Transverse colon (tissue), 4 donors: ENCODE data around the gene SLC2A11. TPM values are rescaled to one million over a fixed set of nuclear protein-coding genes. Genes with fewer than 3 reads are reported as not detected.

Experiments used
- DNase-seq: peaks from one replicate; pipeline ENCODE4 v3.0.0-alpha.2; 2019
- H3K27ac ChIP-seq, 4 donors: fragments of 200-600 bp; sonication (generic); 2 replicates each; pipeline ENCODE4 v1.5.1; 2016 to 2018; ENCODE audit warnings: inconsistent platforms in 4 of 4
- H3K27me3 ChIP-seq: fragments of 200-600 bp; sonication (generic); 2 replicates; pipeline ENCODE4 v1.5.1; 2017; ENCODE audit warnings: inconsistent platforms
- H3K36me3 ChIP-seq, 4 donors: fragments of 200-600 bp; sonication (generic); 2 replicates each; pipeline ENCODE4 v1.5.1; 2017 to 2019; ENCODE audit warnings: inconsistent platforms in 4 of 4
- H3K4me1 ChIP-seq, 4 donors: fragments of 200-600 bp; sonication (generic); 2 replicates each; pipeline ENCODE4 v1.5.1; 2017 to 2020; ENCODE audit warnings: inconsistent platforms in 4 of 4
- H3K4me3 ChIP-seq, 4 donors: fragments of 200-600 bp; sonication (generic); 1 replicate in 1 of 4; 2 replicates in 3 of 4; pipeline versions ENCODE4 v1.5.1 to v1.6.1; 2017 to 2019; ENCODE audit warnings: inconsistent platforms in 4 of 4
- H3K9me3 ChIP-seq, 2 donors: fragments of 200-600 bp; sonication (generic); 2 replicates each; pipeline ENCODE4 v1.5.1; 2017 to 2019; ENCODE audit warnings: inconsistent platforms in 2 of 2
- EP300 ChIP-seq: sonication (generic); formaldehyde crosslinking; IDR thresholded peaks from one replicate; pipeline ENCODE4 v1.6.1; 2017; ENCODE audit warnings: antibody characterized with exemption, low read depth
- POLR2A ChIP-seq: fragments of 450-650 bp; IDR thresholded peaks from one replicate; pipeline ENCODE4 v1.6.1; 2016; ENCODE audit warnings: antibody characterized with exemption, mild to moderate bottlenecking, moderate library complexity
- POLR2AphosphoS5 ChIP-seq, 3 donors: sonication (generic); formaldehyde crosslinking; IDR thresholded peaks; one replicate each; pipeline ENCODE4 v1.6.1; 2016; ENCODE audit warnings: antibody characterized with exemption in 3 of 3
- WGBS, 2 donors: methylation state at CpG; one replicate each; pipeline ENCODE4 v1.1.5; 2018; ENCODE audit warnings: low coverage in 1 of 2; 5-methylcytosine and 5-hydroxymethylcytosine counted together
- in situ Hi-C, 4 donors: fragments of 200-750 bp; cut with MboI; loops; one replicate each; pipeline versions ENCODE4 v1.15.0 to v1.15.1; 2017; ENCODE audit warnings: low sequenced_read_pairs in 3 of 4, low pct_ligation_motif_present in 1 of 4, low pct_unique_long_range_greater_than_20kb in 1 of 4
- intact Hi-C: fragments of 100-400 bp; cut with DNase I; formaldehyde crosslinking; loops from one replicate; pipeline ENCODE4 v1.15.1; 2023; ENCODE audit warnings: low total_unique reads
- total RNA-seq, 4 donors: library from RNA; depleted of rRNA; stranded (reverse); fragments of >200 nt; gene quantifications; one replicate each; pipeline ENCODE4 v1.1.0, GENCODE V29; 2016
- TF ChIP-seq, protein P1 (sequence below), 5 experiments: fragments of 200-600 bp in 3 of 5; fragments of 450-650 bp in 2 of 5; sonication (generic) in 3 of 5; IDR thresholded peaks; 1 replicate in 2 of 5; 2 replicates in 3 of 5; pipeline ENCODE4 v1.5.1; 2016 to 2017; ENCODE audit warnings: antibody characterized with exemption in 5 of 5, inconsistent platforms in 3 of 5, mild to moderate bottlenecking in 2 of 5, moderate library complexity in 1 of 5

Gene SLC2A11
- total RNA-seq, 4 donors from 2014 or later, result 6.0 to 27.4 (median 13.2) TPM

DNA sequence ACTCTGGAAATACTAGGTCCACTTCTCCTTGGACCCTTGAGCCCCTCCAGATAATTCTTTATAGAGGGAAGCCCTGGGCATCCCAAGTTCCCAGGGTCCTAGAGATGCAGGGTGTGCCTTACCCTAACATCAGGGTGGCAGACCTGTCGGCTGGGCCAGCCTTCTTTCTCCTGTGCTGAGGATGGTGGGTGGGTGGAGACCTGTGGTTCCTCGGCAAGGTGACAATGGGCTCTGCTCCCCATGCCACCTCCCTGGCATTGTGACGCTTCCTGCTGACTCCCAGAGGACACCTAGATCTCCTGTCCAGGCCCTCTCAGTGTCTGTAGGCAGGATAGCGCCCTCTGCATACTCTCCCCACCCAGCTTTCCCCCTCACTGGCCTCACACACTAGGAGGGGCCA, 15.1 kb upstream of the SLC2A11 start:
- Histone ChIP-seq H3K9me3 (no peaks in the 10 kb centered on the region), H3K27me3 (no peaks in the 10 kb centered on the region), H3K27ac (peak overlapping the region in 2 of 4 donors; percentile 32 to 80), H3K4me1 (peaks cover 15 to 34% (median 19%) of the 10 kb centered on the region in 4 donors), H3K4me3 (no peak overlapping the region), H3K36me3 (no peaks in the 10 kb centered on the region)
- intact Hi-C loops (no loop called here), in situ Hi-C loops (loop anchor here in 2 of 4 donors (10.0 to 25.0 kb wide), 2 partner anchors 58 to 305 kb away; partner anchors contain the start of gene SMARCB1 (in 2 of the 2))
- DNase-seq, result no peak
- WGBS, 2 donors, result 83% methylated on average over 1 to 4 of the region's 4 CpGs
- no peak for TF ChIP-seq POLR2AphosphoS5 (IDR thresholded peaks at IDR 0.05)
- no peak for TF ChIP-seq EP300
- TF ChIP-seq, protein P1, sequence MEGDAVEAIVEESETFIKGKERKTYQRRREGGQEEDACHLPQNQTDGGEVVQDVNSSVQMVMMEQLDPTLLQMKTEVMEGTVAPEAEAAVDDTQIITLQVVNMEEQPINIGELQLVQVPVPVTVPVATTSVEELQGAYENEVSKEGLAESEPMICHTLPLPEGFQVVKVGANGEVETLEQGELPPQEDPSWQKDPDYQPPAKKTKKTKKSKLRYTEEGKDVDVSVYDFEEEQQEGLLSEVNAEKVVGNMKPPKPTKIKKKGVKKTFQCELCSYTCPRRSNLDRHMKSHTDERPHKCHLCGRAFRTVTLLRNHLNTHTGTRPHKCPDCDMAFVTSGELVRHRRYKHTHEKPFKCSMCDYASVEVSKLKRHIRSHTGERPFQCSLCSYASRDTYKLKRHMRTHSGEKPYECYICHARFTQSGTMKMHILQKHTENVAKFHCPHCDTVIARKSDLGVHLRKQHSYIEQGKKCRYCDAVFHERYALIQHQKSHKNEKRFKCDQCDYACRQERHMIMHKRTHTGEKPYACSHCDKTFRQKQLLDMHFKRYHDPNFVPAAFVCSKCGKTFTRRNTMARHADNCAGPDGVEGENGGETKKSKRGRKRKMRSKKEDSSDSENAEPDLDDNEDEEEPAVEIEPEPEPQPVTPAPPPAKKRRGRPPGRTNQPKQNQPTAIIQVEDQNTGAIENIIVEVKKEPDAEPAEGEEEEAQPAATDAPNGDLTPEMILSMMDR (IDR thresholded peaks at IDR 0.05), result no peak
- no peak for TF ChIP-seq POLR2A

DNA sequence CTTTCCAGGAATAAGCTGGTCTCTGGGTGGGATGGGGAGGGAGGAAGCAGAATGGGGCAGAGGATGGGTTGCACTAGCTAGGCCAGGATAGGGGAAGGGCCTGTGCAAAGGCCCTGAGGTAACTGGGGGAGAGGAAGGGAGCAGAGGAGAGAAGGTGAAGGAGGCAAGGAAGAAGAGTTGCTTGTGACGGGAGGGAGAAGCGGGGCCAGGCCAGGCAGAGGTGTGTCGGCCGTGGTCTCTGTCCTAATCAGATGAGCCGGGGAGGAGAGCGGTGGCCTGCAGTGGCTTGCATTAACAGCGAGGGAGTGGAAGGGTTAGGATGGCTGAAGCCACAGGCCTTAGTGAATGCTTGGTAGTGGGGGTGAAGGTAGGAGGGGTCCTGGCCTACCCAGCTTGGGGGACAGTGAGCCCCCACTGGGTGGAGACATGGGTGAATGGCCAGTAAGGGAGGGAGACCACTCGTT, 12.9 kb upstream of the SLC2A11 start:
- H3K4me3 ChIP-seq, result no peak overlapping the region
- H3K4me1 ChIP-seq, result peaks cover 0 to 25% (median 10%) of the 10 kb centered on the region in 4 donors
- no peaks in the 10 kb centered on the region for H3K36me3 ChIP-seq
- TF ChIP-seq POLR2A (no peak), POLR2AphosphoS5 (IDR thresholded peaks at IDR 0.05) (no peak), EP300 (no peak)
- TF ChIP-seq, protein P1 (IDR thresholded peaks at IDR 0.05), result no peak
- intact Hi-C loops (no loop called here), in situ Hi-C loops (loop anchor here in 2 of 4 donors (10.0 to 25.0 kb wide), 2 partner anchors 60 to 307 kb away; partner anchors contain the start of gene SMARCB1 (in 2 of the 2))
- 80 to 83% methylated on average over 7 to 8 of the region's 8 CpGs for WGBS, 2 donors
- DNase-seq, result no peak
- peak overlapping the region; percentile 21 to 80 (median 58) for H3K27ac ChIP-seq
- H3K9me3 ChIP-seq, result no peaks in the 10 kb centered on the region
- no peaks in the 10 kb centered on the region for H3K27me3 ChIP-seq

DNA sequence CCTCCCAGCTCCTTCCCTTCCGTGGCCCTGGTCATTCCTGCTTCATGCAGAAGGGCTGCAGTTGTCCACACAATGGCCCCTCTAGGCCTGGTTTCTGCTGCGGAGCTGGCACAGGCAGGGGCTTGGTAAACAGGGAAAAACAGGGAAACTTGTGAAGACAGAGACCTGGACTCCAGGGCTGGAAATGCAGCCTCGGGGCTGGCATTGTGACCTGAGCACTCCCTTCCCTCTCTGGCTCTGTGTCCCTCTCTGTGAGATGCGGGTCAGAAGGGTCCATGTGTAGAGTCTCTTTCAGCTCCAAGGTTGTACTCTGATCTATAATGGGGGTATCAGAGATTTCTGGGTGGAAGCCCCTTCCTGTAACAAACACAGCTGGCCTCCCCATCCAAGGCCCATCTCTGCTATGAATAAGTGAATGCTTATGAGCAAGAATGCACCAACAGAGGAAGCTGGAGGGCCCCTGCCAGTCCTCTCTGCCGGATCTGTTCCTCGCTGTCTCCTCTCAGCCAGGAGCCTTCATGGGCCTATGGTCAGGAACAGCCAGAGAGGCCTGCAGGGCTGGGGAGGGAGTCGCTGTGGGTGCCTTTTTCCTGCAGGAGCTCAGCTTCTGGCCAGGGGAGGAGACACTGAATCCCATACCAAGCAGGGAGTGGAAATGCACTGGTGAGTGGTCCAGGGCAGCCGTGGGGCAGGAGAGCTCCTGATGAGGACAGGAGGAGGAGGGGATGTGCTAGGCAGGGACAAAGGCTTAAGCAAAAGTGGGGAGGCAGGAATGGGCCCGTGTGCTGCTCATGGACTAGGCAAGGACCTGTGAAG, 12.2 kb upstream of the SLC2A11 start:
- in situ Hi-C loops (loop anchor here in 2 of 4 donors (10.0 to 25.0 kb wide), 2 partner anchors 61 to 308 kb away; partner anchors contain the start of gene SMARCB1 (in 2 of the 2)), intact Hi-C loops (no loop called here)
- Histone ChIP-seq H3K9me3 (no peaks in the 10 kb centered on the region), H3K36me3 (no peaks in the 10 kb centered on the region), H3K27ac (peak overlapping the region; percentile 21 to 80 (median 58)), H3K4me1 (peaks cover 0 to 26% (median 11%) of the 10 kb centered on the region in 4 donors), H3K27me3 (no peaks in the 10 kb centered on the region), H3K4me3 (no peak overlapping the region)
- WGBS, 2 donors, result 71 to 91% methylated on average over 1 to 9 of the region's 9 CpGs
- DNase-seq, result no peak
- TF ChIP-seq, protein P1 (IDR thresholded peaks at IDR 0.05), result no peak
- TF ChIP-seq POLR2AphosphoS5 (IDR thresholded peaks at IDR 0.05), result no peak
- TF ChIP-seq EP300, result no peak
- no peak for TF ChIP-seq POLR2A

DNA sequence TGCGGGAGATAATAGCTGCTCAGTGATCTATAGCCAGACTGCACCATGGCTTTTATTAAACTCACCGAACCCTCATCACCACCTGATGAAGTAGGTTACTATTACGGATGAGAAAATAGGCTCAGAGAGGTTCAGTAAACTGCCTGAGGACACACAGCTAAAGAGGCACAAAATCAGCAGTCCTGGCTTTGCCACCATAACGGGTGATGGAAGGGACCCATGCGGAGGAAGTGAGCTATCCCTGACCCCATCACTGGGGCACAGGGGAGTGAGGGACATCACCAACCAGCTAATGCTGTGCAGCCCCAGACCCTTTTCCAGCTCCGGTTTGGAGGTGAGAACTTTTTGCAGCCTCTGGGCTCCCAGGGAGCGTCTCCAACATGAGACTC, 11.6 kb upstream of the SLC2A11 start:
- WGBS, 2 donors, result 84 to 100% methylated on average over 1 to 7 of the region's 7 CpGs

More for the DNA sequence above, 11.6 kb upstream of the SLC2A11 start:
- H3K4me1 ChIP-seq, result peaks cover 0 to 26% (median 11%) of the 10 kb centered on the region in 4 donors
- no peaks in the 10 kb centered on the region for H3K36me3 ChIP-seq
- DNase-seq, result no peak
- no peak overlapping the region for H3K4me3 ChIP-seq
- in situ Hi-C loops, result loop anchor here in 2 of 4 donors (10.0 to 25.0 kb wide), 2 partner anchors 61 to 309 kb away; partner anchors contain the start of gene SMARCB1 (in 2 of the 2)
- intact Hi-C loops, result no loop called here
- no peak for TF ChIP-seq POLR2AphosphoS5 (IDR thresholded peaks at IDR 0.05)
- TF ChIP-seq, protein P1 (IDR thresholded peaks at IDR 0.05), result no peak
- no peaks in the 10 kb centered on the region for H3K27me3 ChIP-seq
- peak overlapping the region; percentile 21 to 80 (median 54) for H3K27ac ChIP-seq
- no peaks in the 10 kb centered on the region for H3K9me3 ChIP-seq
